ENCODE measurements around the gene LRG1. TPM values are rescaled to one million over a fixed set of nuclear protein-coding genes. Genes with fewer than 3 reads are reported as not detected.

LRG1 gene
- total and polyA plus RNA-seq, 4 donors: 57.8 to 1,122 (median 661) TPM

GRCh38 chr19:4588291-4588761 lies 48.5 kb upstream of the LRG1 start:
- Histone ChIP-seq H3K9ac (ENCODE audit: low read depth in 1 of 2, low read length in 2 of 2) (no peak overlapping the region), H3K9me3 (ENCODE audit: control insufficient read depth in 4 of 4, low read length in 3 of 4) (no peaks in the 10 kb centered on the region), H3K36me3 (ENCODE audit: control insufficient read depth in 4 of 4, insufficient read depth in 3 of 4, low read depth in 1 of 4, low read length in 3 of 4) (no peaks in the 10 kb centered on the region), H3K27me3 (ENCODE audit: control insufficient read depth in 4 of 4, insufficient read depth in 4 of 4, low read length in 3 of 4) (no peaks in the 10 kb centered on the region), H3K4me1 (ENCODE audit: control insufficient read depth in 4 of 4, insufficient read depth in 4 of 4, low read length in 3 of 4) (peaks cover 6 to 12% (median 9%) of the 10 kb centered on the region in 4 donors), H3K4me3 (ENCODE audit: low read depth in 1 of 3, low read length in 3 of 3) (no peak overlapping the region), H3K27ac (ENCODE audit: low read depth in 1 of 2, low read length in 2 of 2) (no peak overlapping the region)
- TF ChIP-seq HNF4G (IDR thresholded peaks at IDR 0.05) (no peak), ZBTB33 (IDR thresholded peaks at IDR 0.05) (no peak), TAF1 (conservative IDR thresholded peaks at IDR 0.05) (no peak), SP1 (IDR thresholded peaks at IDR 0.05) (no peak), JUND (IDR thresholded peaks at IDR 0.05) (no peak), NR2F2 (IDR thresholded peaks at IDR 0.05) (no peak)
- TF ChIP-seq, protein P1, sequence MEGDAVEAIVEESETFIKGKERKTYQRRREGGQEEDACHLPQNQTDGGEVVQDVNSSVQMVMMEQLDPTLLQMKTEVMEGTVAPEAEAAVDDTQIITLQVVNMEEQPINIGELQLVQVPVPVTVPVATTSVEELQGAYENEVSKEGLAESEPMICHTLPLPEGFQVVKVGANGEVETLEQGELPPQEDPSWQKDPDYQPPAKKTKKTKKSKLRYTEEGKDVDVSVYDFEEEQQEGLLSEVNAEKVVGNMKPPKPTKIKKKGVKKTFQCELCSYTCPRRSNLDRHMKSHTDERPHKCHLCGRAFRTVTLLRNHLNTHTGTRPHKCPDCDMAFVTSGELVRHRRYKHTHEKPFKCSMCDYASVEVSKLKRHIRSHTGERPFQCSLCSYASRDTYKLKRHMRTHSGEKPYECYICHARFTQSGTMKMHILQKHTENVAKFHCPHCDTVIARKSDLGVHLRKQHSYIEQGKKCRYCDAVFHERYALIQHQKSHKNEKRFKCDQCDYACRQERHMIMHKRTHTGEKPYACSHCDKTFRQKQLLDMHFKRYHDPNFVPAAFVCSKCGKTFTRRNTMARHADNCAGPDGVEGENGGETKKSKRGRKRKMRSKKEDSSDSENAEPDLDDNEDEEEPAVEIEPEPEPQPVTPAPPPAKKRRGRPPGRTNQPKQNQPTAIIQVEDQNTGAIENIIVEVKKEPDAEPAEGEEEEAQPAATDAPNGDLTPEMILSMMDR (IDR thresholded peaks at IDR 0.05; ENCODE audit: low read depth, low read length, missing input control): no peak
- TF ChIP-seq, protein P2, sequence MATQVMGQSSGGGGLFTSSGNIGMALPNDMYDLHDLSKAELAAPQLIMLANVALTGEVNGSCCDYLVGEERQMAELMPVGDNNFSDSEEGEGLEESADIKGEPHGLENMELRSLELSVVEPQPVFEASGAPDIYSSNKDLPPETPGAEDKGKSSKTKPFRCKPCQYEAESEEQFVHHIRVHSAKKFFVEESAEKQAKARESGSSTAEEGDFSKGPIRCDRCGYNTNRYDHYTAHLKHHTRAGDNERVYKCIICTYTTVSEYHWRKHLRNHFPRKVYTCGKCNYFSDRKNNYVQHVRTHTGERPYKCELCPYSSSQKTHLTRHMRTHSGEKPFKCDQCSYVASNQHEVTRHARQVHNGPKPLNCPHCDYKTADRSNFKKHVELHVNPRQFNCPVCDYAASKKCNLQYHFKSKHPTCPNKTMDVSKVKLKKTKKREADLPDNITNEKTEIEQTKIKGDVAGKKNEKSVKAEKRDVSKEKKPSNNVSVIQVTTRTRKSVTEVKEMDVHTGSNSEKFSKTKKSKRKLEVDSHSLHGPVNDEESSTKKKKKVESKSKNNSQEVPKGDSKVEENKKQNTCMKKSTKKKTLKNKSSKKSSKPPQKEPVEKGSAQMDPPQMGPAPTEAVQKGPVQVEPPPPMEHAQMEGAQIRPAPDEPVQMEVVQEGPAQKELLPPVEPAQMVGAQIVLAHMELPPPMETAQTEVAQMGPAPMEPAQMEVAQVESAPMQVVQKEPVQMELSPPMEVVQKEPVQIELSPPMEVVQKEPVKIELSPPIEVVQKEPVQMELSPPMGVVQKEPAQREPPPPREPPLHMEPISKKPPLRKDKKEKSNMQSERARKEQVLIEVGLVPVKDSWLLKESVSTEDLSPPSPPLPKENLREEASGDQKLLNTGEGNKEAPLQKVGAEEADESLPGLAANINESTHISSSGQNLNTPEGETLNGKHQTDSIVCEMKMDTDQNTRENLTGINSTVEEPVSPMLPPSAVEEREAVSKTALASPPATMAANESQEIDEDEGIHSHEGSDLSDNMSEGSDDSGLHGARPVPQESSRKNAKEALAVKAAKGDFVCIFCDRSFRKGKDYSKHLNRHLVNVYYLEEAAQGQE (IDR thresholded peaks at IDR 0.05): no peak
- 80% methylated on average over 9 of the region's 9 CpGs for WGBS
- no peak for DNase-seq (ENCODE audit: low spot score)

DNA sequence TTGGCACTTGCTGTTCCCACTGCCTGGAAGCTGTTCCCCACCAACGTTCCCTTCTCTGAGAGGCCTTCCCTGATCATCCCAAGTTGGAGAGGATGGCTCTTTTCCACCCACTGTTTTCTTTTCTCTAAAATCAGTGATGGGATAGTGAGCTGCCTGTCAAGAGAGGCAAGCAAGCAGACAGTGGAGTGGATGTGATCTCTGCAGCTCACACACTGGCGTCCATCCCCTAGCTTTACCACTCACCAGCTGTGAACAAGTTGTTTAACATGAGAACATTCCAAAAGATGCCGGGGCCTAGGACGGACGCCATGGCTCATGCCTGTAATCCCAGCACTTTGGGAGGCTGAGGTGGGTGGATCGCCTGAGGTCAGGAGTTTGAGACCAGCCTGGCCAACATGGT lies 47.7 kb upstream of the LRG1 start:
- H3K4me3 ChIP-seq (ENCODE audit: low read depth in 1 of 3, low read length in 3 of 3): no peak overlapping the region
- DNase-seq (ENCODE audit: low spot score): no peak
- no peak overlapping the region for H3K27ac ChIP-seq (ENCODE audit: low read depth in 1 of 2, low read length in 2 of 2)
- TF ChIP-seq, protein P1 (IDR thresholded peaks at IDR 0.05; ENCODE audit: low read depth, low read length, missing input control): no peak
- TF ChIP-seq RXRA (IDR thresholded peaks at IDR 0.05) (no peak), NR2F2 (IDR thresholded peaks at IDR 0.05) (no peak), HNF4G (IDR thresholded peaks at IDR 0.05) (no peak), ATF3 (IDR thresholded peaks at IDR 0.05) (no peak), FOXA1 (IDR thresholded peaks at IDR 0.05) (no peak), FOXA2 (IDR thresholded peaks at IDR 0.05) (no peak), YY1 (IDR thresholded peaks at IDR 0.05) (no peak), SP1 (IDR thresholded peaks at IDR 0.05) (no peak), RAD21 (IDR thresholded peaks at IDR 0.05) (no peak), GABPA (IDR thresholded peaks at IDR 0.05 in 1 of 2, conservative IDR thresholded peaks at IDR 0.05 in 1 of 2) (no peak), JUND (IDR thresholded peaks at IDR 0.05) (no peak), HNF4A (conservative IDR thresholded peaks at IDR 0.05) (no peak), TAF1 (conservative IDR thresholded peaks at IDR 0.05) (no peak), ZBTB33 (IDR thresholded peaks at IDR 0.05) (no peak)
- H3K9me3 ChIP-seq (ENCODE audit: control insufficient read depth in 4 of 4, low read length in 3 of 4): no peaks in the 10 kb centered on the region
- H3K4me1 ChIP-seq (ENCODE audit: control insufficient read depth in 4 of 4, insufficient read depth in 4 of 4, low read length in 3 of 4): peaks cover 6 to 12% (median 9%) of the 10 kb centered on the region in 4 donors
- no peaks in the 10 kb centered on the region for H3K36me3 ChIP-seq (ENCODE audit: control insufficient read depth in 4 of 4, insufficient read depth in 3 of 4, low read depth in 1 of 4, low read length in 3 of 4)
- 90% methylated on average over 6 of the region's 6 CpGs for WGBS
- no peaks in the 10 kb centered on the region for H3K27me3 ChIP-seq (ENCODE audit: control insufficient read depth in 4 of 4, insufficient read depth in 4 of 4, low read length in 3 of 4)
- no peak overlapping the region for H3K9ac ChIP-seq (ENCODE audit: low read depth in 1 of 2, low read length in 2 of 2)
